Activated CD8-positive, alpha-beta memory T cell treated with anti-CD3 and anti-CD28 coated beads, Interleukin-2, amount 50 U/mL, for 24 hours (primary cell): ENCODE results near the gene KCNK6.

Experiments used
- DNase-seq: peaks from one replicate; pipeline ENCODE4 v3.0.0-alpha.2; 2020; ENCODE audit errors: extremely low read depth

The KCNK6 gene

GRCh38 chr19:38319421-38320258, at the start of gene KCNK6:
KCNK6 (plus strand) TSS chr19:38319845; CDS start chr19:38319951, 106 bp downstream.
- no peak for DNase-seq

GRCh38 chr19:38270587-38271167, 49.0 kb upstream of the KCNK6 start:
- no peak for DNase-seq

- no peak for DNase-seq
Observed at GRCh38 chr19:38273499-38273898, 46.1 kb upstream of the KCNK6 start.

GRCh38 chr19:38274739-38275138, 44.9 kb upstream of the KCNK6 start:
- DNase-seq = no peak

- DNase-seq = no peak
Observed at GRCh38 chr19:38276942-38277517, 42.6 kb upstream of the KCNK6 start.

- no peak for DNase-seq
Observed at GRCh38 chr19:38277549-38277948, 42.1 kb upstream of the KCNK6 start.

GRCh38 chr19:38277969-38278680, 41.5 kb upstream of the KCNK6 start:
- no peak for DNase-seq

GRCh38 chr19:38278751-38279150, 40.9 kb upstream of the KCNK6 start:
- no peak for DNase-seq

GRCh38 chr19:38280030-38280921, 39.4 kb upstream of the KCNK6 start:
- no peak for DNase-seq

- no peak for DNase-seq
Observed at GRCh38 chr19:38281811-38282566, 37.7 kb upstream of the KCNK6 start.

GRCh38 chr19:38283271-38283670, 36.4 kb upstream of the KCNK6 start:
- DNase-seq = no peak

GRCh38 chr19:38284422-38284821, 35.2 kb upstream of the KCNK6 start:
- no peak for DNase-seq

- no peak for DNase-seq
Observed at GRCh38 chr19:38285567-38285966, 34.1 kb upstream of the KCNK6 start.

- DNase-seq = no peak
Observed at GRCh38 chr19:38287604-38288003, 32.0 kb upstream of the KCNK6 start.

GRCh38 chr19:38288123-38288855, 31.4 kb upstream of the KCNK6 start:
- DNase-seq = no peak

GRCh38 chr19:38289955-38290354, 29.7 kb upstream of the KCNK6 start:
- DNase-seq = no peak

GRCh38 chr19:38290631-38291147, 29.0 kb upstream of the KCNK6 start:
- DNase-seq = no peak

- DNase-seq = no peak
Observed at GRCh38 chr19:38291855-38292254, 27.8 kb upstream of the KCNK6 start.

- DNase-seq = no peak
Observed at GRCh38 chr19:38293281-38293680, 26.4 kb upstream of the KCNK6 start.

GRCh38 chr19:38294090-38294489, 25.6 kb upstream of the KCNK6 start:
- DNase-seq = no peak
